ENCODE data around the gene ZNF736.

- TF ChIP-seq CTCF (conservative IDR thresholded peaks at IDR 0.05; ENCODE audit: low read depth in 2 of 2) (no peak), POLR2AphosphoS5 (IDR thresholded peaks at IDR 0.05; ENCODE audit: low read depth) (no peak), EZH2 (IDR thresholded peaks at IDR 0.05; ENCODE audit: low read depth, unreplicated experiment) (no peak), ZNF331 (CRISPR knock-in tag; IDR thresholded peaks at IDR 0.05; ENCODE audit: low read depth) (no peak), NANOG (IDR thresholded peaks at IDR 0.05; ENCODE audit: borderline replicate concordance) (no peak), REST (IDR thresholded peaks at IDR 0.05; ENCODE audit: unreplicated experiment) (no peak), ETS1 (IDR thresholded peaks at IDR 0.05) (no peak)
These were observed 45.8 kb downstream of the ZNF736 start for GRCh38 chr7:64359543-64359942.

Data from GM23338 (cell line).